ENCODE data around the gene HSP90AB1. TPM values are rescaled to one million over a fixed set of nuclear protein-coding genes. Genes with fewer than 3 reads are reported as not detected.

Gene HSP90AB1
- total RNA-seq, 1 experiment from 2014 or later: 1,280 TPM

- Histone ChIP-seq H3K4me3 (ENCODE audit: low read length) (peak overlapping the region; percentile 99; the same call in 1 of the 2 replicates), H3K27me3 (ENCODE audit: low read length) (no peaks in the 10 kb centered on the region), H4K20me1 (ENCODE audit: low read length) (peaks cover 77% of the 10 kb centered on the region), H3K4me1 (ENCODE audit: insufficient read depth, low read length) (peaks cover 37% of the 10 kb centered on the region), H3K36me3 (ENCODE audit: low read depth, low read length) (peaks cover 74% of the 10 kb centered on the region), H2AFZ (ENCODE audit: low read length) (no peak overlapping the region), H3K9me2 (replicated peaks; ENCODE audit: low read length) (no peaks in the 10 kb centered on the region), H3K9ac (ENCODE audit: low read length) (no peak overlapping the region), H3K9me3 (ENCODE audit: low read length) (no peaks in the 10 kb centered on the region), H3F3A (ENCODE audit: low read length, unreplicated experiment) (peaks cover 57% of the 10 kb centered on the region), H3K27ac (ENCODE audit: low read length) (no peak overlapping the region), H3K4me2 (ENCODE audit: low read length) (peak overlapping the region; percentile 90), H3K79me2 (ENCODE audit: low read length) (peaks cover 59% of the 10 kb centered on the region)
- POLR2A ChIA-PET (ENCODE audit: unreplicated experiment): interaction anchor here (0.6 kb wide), 1 partner anchor 11 kb away, joined by 3 read pairs; no protein-coding TSS in a partner anchor
- no TSS peak for BruUV-seq (replicated peaks)
- CTCF ChIA-PET: no interaction called here
- TF ChIP-seq CTCF (conservative IDR thresholded peaks at IDR 0.05; ENCODE audit: low read depth, low read length) (no peak), EZH2phosphoT487 (IDR thresholded peaks at IDR 0.05; ENCODE audit: borderline replicate concordance, low read length) (no peak), EZH2 (IDR thresholded peaks at IDR 0.05; ENCODE audit: low read length, unreplicated experiment) (no peak)
- no peak for DNase-seq
- ATAC-seq: no peak
- intact Hi-C loops (cut with micrococcal nuclease): no loop called here
Measured at GRCh38 chr6:44250067-44250717, 3.3 kb downstream of the HSP90AB1 start.

GRCh38 chr6:44250718-44251123 lies 3.8 kb downstream of the HSP90AB1 start:
- peaks cover 74% of the 10 kb centered on the region for H3K36me3 ChIP-seq (ENCODE audit: low read depth, low read length)
- ATAC-seq (no peak), DNase-seq (no peak)
- intact Hi-C loops (cut with micrococcal nuclease): no loop called here
- peak overlapping the region; percentile 90 for H3K4me2 ChIP-seq (ENCODE audit: low read length)
- ChIA-PET CTCF (no interaction called here), POLR2A (ENCODE audit: unreplicated experiment) (interaction anchor here (0.6 kb wide), 1 partner anchor 11 kb away, joined by 3 read pairs; no protein-coding TSS in a partner anchor)
- no peaks in the 10 kb centered on the region for H3K27me3 ChIP-seq (ENCODE audit: low read length)
- no peaks in the 10 kb centered on the region for H3K9me2 ChIP-seq (replicated peaks; ENCODE audit: low read length)
- peaks cover 82% of the 10 kb centered on the region for H4K20me1 ChIP-seq (ENCODE audit: low read length)
- no peak for TF ChIP-seq EZH2 (IDR thresholded peaks at IDR 0.05; ENCODE audit: low read length, unreplicated experiment)
- TF ChIP-seq EZH2phosphoT487 (IDR thresholded peaks at IDR 0.05; ENCODE audit: borderline replicate concordance, low read length): no peak
- TF ChIP-seq CTCF (conservative IDR thresholded peaks at IDR 0.05; ENCODE audit: low read depth, low read length): no peak
- no peak overlapping the region for H2AFZ ChIP-seq (ENCODE audit: low read length)
- BruUV-seq (replicated peaks): no TSS peak
- H3K4me3 ChIP-seq (ENCODE audit: low read length): peak overlapping the region; percentile 99; the same call in 1 of the 2 replicates
- H3K9ac ChIP-seq (ENCODE audit: low read length): no peak overlapping the region
- no peaks in the 10 kb centered on the region for H3K9me3 ChIP-seq (ENCODE audit: low read length)
- no peak overlapping the region for H3K27ac ChIP-seq (ENCODE audit: low read length)
- H3K4me1 ChIP-seq (ENCODE audit: insufficient read depth, low read length): peaks cover 35% of the 10 kb centered on the region
- H3K79me2 ChIP-seq (ENCODE audit: low read length): peaks cover 62% of the 10 kb centered on the region
- peaks cover 61% of the 10 kb centered on the region for H3F3A ChIP-seq (ENCODE audit: low read length, unreplicated experiment)

Measured in PC-3 (cell line).